Fibroblast of skin of back (primary cell): ENCODE results near the gene IARS2.
"Not testable (repeated sequence)": the region's sequence is repeated elsewhere in the genome, so short reads cannot be mapped to it uniquely, and the experiment has no call there.

Source experiments
- DNase-seq: peaks from one replicate; pipeline ENCODE4 v3.0.0-alpha.2; 2013

IARS2 gene

DNA sequence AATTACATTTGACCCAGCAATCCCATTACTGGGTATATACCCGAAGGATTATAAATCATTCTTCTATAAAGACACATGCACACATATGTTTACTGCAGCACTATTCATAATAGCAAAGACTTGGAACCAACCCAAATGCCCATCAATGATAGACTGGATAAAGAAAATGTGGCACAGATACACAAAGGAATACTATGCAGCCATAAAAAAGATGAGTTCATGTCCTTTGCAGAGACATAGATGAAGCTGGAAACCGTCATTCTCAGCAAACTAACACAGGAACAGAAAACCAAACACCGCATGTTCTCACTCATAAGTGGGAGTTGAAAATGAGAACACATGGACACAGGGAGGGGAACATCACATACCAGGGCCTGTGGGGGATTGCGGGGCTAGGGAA, 76.0 kb downstream of the IARS2 start:
- not testable (repeated sequence) for DNase-seq

DNA sequence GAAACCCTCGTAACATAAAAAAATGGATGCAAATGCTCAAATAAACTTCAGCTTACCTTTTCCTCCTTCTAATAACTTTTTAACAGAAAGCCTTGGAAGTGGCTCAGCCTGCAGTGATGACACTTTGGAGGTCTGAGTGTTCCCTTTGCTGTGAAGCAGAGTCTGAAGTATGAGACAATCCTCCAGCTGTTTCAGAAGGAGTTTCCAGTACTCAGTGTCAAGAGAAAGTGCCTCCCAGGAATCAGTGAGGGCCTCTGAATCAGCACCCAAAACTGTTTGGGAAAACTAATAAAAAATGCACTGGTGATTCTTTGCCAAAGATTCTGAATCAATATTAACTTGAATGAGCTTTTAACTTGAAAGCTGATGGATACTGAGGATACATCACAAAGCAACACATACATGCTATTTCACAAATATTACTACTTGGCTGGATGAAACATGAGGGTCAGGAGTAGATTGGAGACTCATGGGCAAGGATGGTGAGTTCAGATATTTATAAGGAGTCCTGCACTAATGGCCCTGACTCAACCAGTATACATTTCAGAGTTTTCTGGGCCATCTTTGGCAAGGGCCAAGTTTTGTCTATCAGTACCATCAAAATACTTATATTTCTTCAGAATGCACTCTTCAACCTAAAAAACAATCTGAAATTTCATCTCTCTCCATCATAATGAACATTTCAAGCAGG, 77.0 kb downstream of the IARS2 start:
- DNase-seq: no peak

DNA sequence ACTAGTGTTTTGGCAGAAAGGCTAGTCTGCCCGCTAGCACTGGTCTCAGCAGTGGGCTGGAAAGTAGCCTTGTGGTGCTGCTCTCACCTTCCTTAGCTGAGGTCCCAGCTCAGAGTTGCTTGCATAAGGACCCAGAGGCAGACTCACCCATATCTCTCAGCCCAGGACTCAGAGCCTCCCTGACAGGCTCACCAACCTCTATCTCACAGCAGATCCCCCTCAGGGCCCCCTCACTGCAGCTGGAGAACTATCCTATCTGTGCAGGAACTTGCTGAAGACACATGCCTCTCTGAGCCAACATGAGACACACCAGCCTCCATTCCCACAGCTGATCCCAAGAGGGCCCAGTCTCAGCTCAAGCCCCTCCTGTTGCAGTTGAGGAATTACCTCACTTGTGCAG, 82.6 kb downstream of the IARS2 start:
- DNase-seq: no peak

DNA sequence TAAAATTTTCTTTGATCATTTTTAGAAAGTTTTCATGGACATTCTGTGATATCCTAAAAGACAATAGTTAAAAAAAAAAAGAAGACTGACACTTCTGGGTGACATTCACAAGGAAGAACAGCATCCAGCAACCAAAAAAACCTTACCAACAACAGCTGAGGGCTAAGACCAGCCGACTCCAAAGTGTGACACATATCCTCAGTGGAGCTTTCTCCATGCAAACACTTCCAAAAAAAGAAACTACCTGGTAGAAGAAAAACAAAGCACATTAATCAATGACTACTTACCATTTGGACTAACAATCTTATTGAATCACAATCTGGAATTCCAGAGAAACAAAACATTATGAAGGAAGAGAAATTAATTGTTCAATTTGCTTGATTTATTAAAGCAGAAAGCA, 88.2 kb downstream of the IARS2 start:
- DNase-seq: peak; percentile 17

DNA sequence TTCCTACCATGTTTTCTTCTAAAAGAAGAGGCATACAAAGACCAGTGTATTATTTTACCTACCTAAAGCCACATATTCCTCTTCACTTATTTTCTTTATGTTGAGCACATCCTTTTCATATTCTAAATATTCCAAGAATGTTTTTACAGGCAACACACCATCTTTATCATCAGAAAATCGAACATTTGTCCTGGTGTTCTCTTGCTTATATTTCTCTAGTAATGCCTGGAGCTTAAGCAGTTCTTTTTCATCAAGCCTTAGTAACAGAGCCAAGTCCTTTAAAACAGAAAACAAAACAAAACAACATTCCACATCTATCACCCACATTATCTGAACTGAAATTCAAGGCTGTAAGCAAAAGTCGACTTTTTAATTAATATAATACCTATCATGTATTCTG, 88.7 kb downstream of the IARS2 start:
- DNase-seq: peak; percentile 73

DNA sequence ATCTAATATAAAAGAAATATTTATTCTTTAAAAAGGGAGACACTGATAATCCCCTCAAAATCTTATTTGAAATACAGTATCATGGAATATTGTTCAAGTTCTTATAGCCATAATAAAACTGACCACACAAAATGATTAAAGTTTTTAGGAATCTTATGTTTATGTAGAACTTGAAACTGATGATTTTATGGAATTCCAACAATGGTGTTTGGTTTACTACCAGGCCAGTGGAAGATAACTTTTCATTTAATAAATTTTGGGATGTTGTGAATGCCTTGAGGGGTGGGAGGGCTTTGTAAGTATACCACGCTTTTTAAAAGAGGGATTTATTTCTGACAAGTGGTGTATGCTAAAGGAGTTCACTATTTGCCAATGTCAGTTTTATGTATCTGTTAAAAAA, 90.6 kb downstream of the IARS2 start:
- peak; percentile 47 for DNase-seq

DNA sequence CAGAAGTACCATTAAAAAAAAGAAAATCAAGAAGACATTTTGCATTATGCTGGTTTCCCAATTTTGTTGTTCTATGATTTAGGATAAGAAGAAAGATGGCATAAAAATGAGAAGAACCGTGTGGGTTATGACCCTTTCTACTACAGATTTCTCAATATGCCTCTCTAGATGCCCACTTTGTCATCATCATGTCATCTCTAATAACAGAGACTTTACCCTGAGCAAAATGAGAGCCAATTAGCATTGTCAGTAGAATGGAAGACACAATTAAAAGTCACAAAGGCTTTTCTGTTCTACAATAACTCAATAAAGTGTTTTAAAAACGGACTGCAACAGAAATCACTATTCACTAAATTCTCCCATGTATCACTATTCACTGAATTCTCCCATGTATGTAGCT, 92.8 kb downstream of the IARS2 start:
- DNase-seq: no peak

DNA sequence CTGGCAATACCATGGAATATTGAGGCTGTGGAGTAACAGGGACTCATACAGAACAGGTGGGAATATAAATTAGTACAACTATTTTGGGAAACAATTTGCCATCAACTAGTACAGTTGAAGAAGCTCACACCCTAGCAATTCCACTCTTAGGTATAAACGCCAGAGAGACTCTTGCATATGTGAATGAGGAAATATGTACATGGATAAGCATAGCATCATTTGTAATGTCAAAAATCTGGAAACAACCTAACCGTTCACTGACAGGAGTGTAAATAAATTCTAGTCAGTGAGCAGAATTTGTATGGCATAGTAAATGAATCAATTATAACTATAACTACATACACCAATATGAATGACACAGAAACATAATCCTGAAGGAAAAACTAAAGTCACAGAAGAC, 94.6 kb downstream of the IARS2 start:
- no peak for DNase-seq

DNA sequence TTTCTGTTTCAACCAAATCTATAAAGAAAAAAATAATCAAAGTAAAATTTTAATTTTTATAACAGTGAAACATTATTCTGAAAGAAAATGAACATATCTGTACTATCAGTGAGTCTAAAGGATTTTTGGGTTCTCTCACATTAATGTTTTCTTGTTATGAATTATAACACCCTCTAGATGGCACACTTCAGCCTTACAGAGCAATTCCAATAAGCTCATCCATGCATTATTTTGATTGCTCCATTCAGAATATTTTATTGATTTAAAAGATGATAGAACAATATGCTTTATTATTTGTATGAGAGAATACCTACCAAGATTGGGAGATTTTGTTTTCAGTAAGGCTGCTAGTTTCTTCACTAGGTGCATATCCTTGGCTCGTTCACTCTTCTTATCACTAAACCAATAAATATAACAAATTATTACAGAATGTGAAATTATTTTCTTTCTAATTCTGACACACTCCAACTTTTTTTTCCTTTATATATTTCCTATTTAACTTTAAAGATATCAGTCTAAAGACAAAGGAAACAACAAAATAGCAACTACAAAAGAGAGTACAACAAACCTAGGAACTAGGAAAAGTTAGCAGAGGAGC, 95.9 kb downstream of the IARS2 start:
- peak; percentile 35 for DNase-seq

DNA sequence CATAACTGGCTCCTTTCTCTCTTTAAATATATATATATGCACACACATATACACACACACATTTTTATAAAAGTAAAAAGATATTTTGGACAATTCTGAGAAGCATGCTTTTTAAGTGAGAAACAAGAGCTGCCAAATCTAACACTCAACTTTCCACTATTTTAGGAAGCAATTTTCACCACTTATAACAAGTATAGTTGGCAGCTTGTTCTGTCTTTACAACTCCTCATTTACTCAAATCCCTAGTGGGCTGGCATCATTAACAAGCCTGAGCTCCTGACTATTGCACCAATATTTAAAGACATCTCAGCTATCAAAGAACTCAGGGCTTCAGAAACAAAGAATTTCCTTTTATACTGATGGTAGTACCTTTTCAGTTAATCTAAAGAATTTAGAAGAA, 101.8 kb downstream of the IARS2 start:
- DNase-seq: no peak
